Cerebellar cortex (tissue), 1 donor: ENCODE data around the gene DOHH.
A peak's percentile ranks its signal among the peaks of the same experiment; 100 is the strongest.
"Not testable (repeated sequence)": the region's sequence is repeated elsewhere in the genome, so short reads cannot be mapped to it uniquely, and the experiment has no call there.

ENCODE experiments used
- DNase-seq: peaks from one replicate; pipeline ENCODE4 v3.0.0-alpha.2; 2015; ENCODE audit warnings: low spot score

DOHH gene

DNA sequence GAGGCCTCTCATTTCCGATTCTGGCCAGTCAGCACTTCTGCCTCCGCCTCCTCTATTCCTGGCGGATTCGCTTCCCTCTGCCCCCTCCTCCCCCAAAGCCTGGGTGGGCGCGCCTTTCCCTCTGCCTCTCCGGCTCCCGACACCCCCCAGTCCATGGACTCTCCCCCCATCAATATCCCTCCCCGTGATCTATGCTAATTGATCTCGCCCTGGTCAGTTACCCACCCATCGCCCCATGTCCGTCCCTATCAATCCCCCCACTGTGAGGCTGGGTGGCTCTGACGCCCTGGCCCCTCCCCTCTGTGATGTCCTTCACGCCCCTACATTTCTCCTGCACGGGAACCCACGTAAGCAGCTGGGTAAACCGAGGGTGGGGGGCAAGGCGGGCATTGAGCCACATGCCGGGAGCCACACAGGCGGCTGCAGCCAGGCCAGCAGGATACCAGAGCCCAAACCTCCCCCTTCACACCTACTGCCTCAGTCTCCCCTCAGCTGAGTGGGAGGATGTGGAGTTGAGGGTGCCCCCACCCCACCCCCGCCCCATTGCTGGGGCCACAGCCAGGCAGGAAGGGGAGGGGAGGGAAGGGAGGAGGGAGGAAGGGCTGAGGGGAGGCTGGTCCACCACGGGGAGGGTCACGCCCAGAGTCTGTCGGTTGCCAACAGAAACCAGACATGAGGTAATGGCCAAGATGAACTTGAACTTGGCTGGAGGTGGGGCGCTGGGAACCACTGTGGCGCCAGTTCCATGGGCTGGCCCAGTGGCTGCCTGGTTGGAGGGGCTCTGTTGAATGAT, 41.2 kb downstream of the DOHH start:
- peak; percentile 42 for DNase-seq

DNA sequence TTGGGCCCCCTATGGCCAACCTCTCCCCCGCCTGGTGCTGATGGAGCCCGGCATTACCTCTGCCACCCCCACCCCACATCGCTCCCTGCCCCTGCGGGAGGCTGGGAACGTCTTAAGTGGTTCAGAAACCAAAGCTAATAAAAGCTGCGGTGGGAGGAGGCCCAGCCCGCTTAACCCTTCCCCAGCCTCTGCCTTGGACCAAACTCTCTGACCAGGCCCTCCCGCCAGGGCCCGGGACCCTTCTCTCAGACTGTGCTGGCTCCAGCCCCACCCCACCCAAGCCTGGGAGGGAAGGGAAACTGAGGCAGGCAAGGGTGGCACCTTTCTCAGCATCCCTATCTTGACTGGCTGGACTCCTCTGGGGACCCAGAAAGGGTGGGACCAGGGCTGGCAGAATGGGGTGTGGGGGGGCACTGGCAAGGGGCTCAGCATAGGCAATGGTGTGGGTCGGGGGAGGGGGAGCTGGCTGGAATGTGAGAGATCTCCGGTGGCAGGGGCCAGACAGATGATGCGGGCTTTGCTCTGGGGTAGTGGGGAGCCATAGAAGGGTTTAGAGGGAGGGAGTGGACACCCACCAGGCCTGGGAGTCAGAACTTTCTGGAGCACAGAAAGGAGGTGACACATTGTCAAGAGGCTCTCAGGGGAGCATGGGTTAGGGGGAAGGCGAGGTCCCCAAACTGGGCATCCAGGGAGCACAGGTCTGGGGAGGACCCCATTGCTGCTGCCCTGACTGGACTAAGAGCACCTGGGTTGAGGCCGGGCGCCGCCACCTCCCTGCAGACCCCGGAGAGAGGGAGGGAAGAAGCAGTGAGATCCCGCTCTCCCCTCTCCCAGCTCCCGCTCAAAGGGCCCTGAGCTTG, 42.0 kb downstream of the DOHH start:
- peak; percentile 49 for DNase-seq

GRCh38 chr19:3457528-3458228, 42.8 kb downstream of the DOHH start:
- peak; percentile 43 for DNase-seq

- no peak for DNase-seq
Observed at GRCh38 chr19:3456925-3457527, 43.4 kb downstream of the DOHH start.

DNA sequence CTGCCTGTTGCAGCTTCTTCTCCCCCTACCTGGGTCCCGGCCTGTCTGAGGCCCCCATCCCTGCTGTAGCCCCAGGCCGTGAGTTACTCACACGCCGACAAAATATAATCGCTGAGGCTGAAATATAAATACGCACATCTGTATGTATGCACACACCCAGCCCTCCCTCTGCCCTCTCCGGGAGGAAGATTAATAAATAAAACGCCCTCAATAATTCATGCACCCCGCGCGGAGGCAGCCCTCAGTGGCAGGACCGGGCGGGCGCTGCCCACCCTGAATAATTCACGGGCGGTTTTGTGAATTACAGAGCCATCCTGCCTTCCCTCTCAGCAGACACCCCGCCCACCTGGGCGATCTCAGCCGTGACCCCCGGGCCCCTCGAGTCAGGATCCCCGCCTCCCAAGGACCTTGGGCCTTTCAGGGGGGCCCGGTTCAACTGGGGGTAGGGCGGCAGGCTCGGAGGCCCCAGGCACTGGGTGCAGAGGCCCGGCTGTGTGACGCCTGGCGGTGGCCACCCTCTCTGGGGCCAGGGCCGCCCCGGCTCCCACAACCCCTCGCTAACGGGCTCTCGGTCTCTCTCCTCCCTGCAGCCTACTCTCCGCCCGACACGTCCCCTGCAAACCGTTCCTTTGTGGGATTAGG, 44.4 kb downstream of the DOHH start:
- DNase-seq: no peak

DNA sequence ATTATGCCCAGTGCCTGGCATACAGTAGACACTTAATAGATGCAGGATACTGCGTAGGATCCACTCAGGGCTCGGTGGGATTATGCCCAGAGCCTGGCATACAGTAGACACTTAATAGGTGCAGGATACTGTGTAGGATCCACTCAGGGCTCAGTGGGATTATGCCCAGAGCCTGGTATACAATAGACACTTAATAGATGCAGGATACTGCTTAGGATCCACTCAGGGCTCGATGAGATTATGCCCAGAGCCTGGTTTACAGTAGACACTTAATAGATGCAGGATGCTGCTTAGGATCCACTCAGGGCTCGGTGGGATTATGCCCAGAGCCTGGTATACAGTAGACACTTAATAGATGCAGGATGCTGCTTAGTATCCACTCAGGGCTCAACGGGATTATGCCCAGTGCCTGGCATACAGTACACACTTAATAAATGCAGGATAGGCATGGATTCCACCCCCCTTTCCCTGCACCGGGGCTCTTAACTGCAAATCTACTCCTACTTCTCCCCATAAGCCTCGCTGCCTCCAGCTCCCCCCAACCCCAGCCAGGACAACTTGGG, 45.0 kb downstream of the DOHH start:
- no peak for DNase-seq

- DNase-seq: no peak
Observed at GRCh38 chr19:3454656-3455392, 45.6 kb downstream of the DOHH start.

- DNase-seq: no peak
Observed at GRCh38 chr19:3453840-3454239, 46.6 kb downstream of the DOHH start.

DNA sequence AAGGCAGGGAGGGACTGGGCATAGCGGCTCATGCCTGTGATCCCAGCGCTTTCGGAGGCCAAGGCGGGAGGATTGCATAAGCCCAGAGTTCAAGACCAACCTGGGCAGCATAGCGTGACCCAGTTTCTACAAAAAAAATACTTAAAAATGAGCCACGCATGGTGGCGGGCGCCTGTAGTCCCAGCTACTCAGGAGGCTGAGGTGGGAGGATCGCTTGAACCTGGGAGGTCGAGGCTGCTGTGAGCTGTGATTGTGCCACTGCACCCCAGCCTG, 47.6 kb downstream of the DOHH start:
- DNase-seq: not testable (repeated sequence)

GRCh38 chr19:3452171-3452941, 48.1 kb downstream of the DOHH start:
- no peak for DNase-seq

- no peak for DNase-seq
Observed at GRCh38 chr19:3451451-3451866, 49.0 kb downstream of the DOHH start.

DNA sequence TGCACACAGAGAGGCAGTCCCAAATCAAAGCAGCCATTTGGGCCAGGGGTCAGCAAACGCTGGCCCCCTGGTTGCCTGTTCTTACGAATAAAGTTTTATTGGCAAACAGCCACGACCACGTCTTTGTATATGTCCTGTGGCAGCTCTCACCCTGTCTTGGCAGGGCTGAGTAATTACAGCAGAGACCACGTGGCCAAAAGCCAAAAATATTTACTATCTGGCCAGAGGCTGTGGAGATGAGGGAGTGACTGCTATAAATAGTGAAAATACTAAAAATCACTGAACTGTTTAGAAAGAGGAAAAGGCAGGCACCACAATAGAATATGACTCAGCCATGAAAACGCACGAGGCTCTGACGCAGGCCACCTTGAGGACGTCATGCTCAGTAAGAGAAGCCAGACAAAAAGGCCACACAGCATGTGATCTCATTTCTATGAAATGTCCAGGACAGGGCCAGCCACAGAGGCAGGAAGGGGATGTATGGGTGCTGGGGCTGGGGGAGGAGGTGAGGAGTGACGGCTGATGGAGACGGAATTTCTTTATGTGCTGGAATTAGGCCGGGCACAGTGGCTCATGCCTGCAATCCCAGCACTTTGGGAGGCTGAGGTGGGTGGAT, 49.6 kb downstream of the DOHH start:
- peak; percentile 41 for DNase-seq

DNA sequence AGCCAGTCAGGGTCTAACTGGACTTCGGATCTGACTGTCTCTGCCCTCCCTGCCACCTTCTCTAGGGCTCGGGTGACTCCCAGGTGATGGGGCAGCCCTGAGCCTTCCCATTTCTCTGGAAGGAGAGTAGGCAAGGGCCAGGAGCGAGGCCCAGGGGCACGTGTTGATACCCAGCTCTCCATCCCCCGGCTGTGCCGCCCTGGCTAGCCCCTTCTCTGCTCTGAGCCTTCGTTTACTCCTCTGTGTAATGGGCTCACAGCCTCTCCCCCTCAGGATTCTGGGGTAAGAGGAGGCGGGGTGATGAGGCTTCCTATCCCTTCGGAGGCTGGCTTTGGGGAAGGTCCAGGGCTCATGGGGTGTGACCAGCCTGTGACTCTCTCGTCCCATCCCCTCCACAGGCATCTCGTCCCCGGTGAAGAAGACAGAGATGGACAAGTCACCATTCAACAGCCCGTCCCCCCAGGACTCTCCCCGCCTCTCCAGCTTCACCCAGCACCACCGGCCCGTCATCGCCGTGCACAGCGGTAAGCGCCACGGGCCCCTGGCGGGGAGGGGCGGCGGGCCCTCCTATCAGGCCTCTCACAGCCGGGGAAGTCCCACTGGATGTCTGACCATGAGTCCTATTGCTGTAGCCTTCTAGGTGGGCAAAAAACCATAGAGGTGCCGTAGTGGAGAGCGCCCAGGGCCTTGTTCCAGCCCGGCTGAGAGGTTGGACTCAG, 51.7 kb downstream of the DOHH start:
- no peak for DNase-seq

DNA sequence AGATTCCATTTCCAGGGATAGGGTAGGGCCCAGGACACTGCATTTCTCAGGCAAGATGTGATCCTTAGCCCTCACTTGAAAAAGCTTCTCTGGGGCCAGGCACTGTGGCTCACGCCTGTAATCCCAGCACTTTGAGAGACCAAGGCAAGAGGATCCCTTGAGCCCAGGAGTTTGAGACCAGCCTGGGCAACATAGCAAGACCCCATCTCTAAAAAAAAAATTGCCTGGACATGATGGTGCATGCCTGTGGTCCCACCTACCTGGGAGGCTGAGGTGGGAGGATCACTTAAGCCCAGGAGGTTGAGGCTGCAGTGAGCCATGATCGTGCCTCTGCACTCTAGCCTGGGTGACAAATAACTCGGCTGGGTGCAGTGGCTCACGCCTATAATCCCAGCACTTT, 53.8 kb downstream of the DOHH start:
- not testable (repeated sequence) for DNase-seq

- no peak for DNase-seq
Observed at GRCh38 chr19:3444695-3445234, 55.7 kb downstream of the DOHH start.

DNA sequence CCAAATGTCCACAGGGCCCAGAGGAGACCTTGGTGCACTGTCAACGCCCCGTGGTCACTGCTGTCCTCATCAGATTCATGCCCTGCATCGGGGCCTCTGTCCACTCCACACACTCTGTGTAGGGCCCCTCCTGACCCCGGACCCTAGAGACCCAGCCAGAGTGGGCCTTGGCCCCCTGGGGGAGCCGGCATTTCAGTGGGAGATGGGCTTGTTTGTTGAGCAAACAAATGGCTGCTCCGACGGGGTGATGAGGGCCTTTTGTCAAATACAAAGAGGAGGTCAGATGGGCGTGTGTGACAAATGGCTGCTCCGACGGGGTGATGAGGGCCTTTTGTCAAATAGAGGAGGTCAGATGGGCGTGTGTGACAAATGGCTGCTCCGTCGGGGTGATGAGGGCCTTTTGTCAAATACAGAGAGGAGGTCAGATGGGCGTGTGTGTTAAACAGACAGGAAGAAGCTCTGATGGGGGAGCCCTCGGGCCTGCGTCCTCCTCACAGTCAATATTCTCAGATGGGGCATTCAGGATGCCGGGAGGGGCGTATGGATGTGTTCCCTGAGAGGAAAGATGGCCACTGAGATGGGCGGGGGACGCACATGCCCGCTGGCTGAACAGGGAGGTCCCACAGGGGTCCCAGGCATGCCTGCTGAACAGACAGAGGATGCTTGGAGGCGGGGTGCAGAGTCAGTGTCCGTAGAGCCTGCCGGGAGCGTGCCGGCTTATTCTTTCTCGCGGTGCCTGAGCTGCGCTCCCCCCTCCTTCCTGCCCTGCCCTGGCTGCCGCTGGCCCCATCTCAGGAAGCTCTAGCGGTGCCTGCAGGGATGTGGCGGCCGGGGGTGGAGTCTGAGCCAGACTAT, 56.4 kb downstream of the DOHH start:
- peak; percentile 90 for DNase-seq

DNA sequence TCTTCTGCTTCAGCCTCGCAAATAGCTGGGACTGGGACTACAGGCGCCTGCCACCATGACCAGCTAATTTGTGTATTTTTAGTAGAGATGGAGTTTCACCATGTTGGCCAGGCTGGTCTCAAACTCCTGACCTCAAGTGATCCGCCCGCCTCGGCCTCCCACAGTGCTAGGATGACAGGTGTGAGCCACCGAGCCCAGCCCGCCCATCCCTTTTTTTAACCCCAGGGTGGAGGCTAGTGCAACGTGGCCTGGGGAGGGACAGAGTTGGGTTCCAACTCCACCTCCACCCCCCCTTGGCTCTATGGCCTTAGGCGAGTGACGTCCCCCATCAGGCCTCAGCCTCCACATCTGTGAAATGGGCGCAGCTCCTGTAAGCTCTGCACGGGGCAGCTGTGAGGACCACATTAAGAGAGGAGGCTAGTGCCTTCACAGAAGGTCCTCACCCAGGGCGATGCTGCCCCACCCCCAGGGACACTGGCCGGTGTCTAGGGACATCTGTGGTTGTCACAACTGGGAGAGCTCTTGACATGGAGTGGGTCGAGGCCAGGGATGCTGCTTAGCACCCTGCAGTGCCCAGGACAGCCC, 57.9 kb downstream of the DOHH start:
- DNase-seq: no peak
